HG03469 (cell line): ENCODE data around the gene HAUS5.
"Not testable (repeated sequence)": the region's sequence is repeated elsewhere in the genome, so short reads cannot be mapped to it uniquely, and the experiment has no call there.

Source experiments
- ATAC-seq: cut with Tn5 transposase; IDR thresholded peaks from one replicate; pipeline ENCODE4 v1.9.1; 2021; ENCODE audit warnings: mild to moderate bottlenecking, moderate library complexity, moderate number of reproducible peaks; ENCODE audit not compliant: unreplicated experiment

The HAUS5 gene

GRCh38 chr19:35612559-35613321 lies at the start of gene HAUS5:
TSS of gene HAUS5 (plus strand) at chr19:35612735. CDS start at chr19:35612795, 60 bp downstream.
- peak; percentile 49 for ATAC-seq

- ATAC-seq = no peak
Measured at GRCh38 chr19:35562776-35563175, 49.8 kb upstream of the HAUS5 start.

DNA sequence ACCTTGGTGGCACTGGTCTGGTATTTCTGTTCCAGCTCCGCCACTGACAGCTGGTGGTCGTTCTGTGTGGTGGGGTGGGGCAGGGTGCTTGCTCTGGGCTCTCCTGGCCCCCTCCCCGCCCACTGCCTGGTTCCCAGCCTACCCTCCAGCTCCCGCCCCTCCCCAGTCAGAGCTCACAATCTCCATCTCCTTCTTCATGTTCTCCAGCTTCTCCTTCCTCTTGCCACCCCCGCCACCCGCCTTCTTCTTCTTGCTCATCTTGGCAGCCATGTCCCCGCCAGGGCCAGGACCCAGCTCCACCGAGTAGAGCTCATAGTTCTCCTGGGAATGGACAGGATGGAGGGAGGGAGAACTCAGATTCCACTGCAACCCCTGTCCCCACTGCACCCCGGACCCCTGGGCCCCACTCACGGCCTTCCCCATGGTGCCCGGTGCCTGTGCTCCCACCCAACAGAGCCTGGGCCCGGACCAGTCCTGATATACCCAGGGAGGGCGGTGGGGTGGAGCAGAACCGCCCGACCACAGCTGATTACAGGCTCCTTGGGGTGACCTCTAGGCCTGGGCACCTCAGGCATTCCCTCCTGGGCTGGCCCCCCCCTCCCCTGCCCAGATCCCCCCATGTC lies 49.2 kb upstream of the HAUS5 start, which contains the start of gene ATP4A:
ATP4A (minus strand) TSS at position 452 of the 623 bp plus-strand sequence; CDS start at position 423, 29 bp downstream.
- ATAC-seq = no peak

DNA sequence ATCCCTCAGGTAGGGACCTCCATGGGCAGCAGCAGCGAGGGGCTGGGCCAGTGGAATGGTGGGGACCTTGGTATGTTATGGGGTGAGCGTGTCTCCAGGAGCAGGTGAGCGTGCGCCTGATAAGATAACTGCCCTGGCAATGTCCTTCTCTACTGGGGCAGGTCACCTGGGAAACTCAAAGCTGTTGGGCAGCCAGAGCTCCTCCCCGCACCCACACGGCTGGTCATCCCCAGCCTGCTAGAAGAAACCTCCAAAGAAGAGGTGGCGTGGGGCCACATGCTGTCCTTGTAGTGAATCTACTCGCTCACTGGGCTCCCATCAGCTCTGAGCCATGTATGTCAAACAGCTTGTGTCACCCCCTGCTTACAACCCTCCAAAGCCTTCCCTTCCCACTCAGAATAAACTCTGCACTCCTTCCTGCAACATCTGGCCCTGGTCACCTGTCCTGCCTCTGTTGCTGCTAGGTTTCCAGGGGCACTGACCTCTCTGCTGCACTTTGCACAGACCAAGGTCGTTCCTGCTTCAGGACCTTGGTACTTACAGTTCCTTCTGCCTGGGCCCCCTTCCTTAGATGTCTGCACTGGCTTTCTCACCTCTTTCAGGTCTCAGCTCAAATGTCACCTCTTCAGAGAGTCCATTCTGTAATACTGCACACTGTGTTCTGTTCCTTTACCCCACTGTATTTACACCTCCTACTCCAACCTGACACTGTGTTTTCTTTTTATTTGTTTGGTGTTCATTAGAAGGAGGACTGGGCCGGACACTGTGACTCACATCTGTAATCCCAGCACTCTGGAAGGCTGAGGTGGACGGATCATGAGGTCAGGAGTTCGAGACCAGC lies 47.3 kb upstream of the HAUS5 start:
- no peak for ATAC-seq

DNA sequence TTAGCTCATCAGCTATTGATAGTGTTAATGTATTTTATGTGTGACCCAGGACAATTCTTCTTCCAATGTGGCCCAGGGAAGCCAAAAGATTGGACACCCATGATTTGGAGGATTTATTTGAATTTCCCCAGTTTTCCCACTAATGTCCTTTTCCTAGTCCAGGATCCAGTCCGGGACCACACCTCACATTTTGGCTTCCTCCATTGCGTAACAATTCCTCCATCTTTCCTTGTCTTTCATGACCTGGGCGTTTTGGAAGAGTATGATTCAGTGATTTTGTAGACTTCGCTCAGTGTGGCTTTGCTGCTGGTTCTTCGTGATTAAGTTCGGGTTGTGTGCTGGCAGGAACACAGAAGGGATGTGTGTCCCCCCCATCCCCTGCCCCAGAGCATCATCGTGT lies 45.8 kb upstream of the HAUS5 start:
- ATAC-seq = no peak

- no peak for ATAC-seq
Measured at GRCh38 chr19:35569281-35569781, 43.2 kb upstream of the HAUS5 start.

DNA sequence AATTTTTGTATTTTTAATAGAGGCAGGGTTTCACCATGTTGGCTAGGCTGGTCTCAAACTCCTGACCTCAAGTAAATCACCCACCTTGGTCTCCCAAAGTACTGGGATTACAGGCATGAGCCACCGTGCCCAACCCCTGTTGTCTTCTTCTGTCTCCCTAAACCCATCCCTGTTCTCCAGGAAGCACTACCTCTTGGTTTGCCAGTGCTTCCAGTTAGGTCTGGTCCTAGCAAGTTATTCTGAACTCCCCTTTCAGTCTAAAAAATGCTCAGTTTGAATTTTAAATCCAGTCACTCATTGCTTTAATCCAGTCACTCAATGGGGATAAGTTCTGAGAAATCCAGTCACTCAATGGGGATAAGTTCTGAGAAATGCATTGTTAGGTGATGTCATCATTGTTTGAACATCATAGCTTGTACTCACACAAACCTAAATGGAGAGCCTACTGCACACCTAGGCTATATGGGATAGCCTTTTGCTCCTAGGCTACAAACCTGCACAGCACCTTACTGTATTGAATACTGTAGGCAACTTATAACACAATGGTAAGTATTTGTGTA lies 41.0 kb upstream of the HAUS5 start:
- no peak for ATAC-seq

GRCh38 chr19:35577918-35578317 lies 34.6 kb upstream of the HAUS5 start:
- ATAC-seq = no peak

DNA sequence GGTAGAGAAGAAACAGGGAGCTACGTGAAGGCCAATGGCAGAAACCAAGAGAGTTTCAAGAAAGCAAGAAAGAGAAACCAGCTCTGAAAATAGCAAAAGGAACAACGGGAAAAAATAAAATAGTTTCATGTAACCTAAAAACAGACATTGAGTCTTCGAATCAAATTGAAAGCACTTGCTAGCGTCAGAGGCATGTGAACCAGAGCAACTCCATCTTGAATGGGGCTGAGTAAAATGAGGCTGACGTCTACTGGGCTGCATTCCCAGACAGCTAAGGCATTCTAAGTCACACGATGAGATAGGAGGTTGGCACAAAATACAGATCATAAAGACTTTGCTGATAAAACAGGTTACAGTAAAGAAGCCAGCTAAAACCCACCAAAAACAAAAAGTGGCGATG lies 33.8 kb upstream of the HAUS5 start:
- ATAC-seq = no peak

- ATAC-seq = no peak
Measured at GRCh38 chr19:35582760-35583159, 29.8 kb upstream of the HAUS5 start.

- no peak for ATAC-seq
Measured at GRCh38 chr19:35585848-35586247, 26.7 kb upstream of the HAUS5 start, which contains the start of gene PMIS2. TSS of gene PMIS2 (plus strand) at chr19:35586173. CDS start at chr19:35586260, 87 bp downstream.

DNA sequence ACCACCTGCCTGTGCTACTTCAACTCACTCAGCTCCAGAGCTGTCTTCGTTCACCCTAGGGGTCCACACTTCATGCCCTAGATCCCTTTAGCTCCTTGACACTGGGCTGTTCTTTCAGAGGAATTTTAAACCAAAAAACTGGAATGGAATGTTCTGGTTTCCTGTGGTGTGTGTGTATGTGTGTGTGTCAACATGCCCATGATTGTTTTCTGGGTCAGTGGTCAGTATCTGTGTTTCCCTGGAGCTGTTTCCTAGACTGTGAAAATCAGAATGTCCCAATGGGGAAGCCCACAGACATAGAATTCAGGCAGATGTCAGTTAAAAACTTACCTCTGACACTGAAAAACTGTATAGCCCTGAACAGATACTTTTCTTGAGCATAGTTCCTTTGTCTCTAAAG lies 25.2 kb upstream of the HAUS5 start:
- ATAC-seq = no peak

GRCh38 chr19:35590875-35591274 lies 21.7 kb upstream of the HAUS5 start:
- no peak for ATAC-seq

- no peak for ATAC-seq
Measured at GRCh38 chr19:35592226-35592625, 20.3 kb upstream of the HAUS5 start.

- not testable (repeated sequence) for ATAC-seq
Measured at GRCh38 chr19:35595026-35595425, 17.5 kb upstream of the HAUS5 start.

- ATAC-seq = no peak
Measured at GRCh38 chr19:35595928-35596327, 16.6 kb upstream of the HAUS5 start.

- ATAC-seq = no peak
Measured at GRCh38 chr19:35596366-35596999, 16.1 kb upstream of the HAUS5 start.

DNA sequence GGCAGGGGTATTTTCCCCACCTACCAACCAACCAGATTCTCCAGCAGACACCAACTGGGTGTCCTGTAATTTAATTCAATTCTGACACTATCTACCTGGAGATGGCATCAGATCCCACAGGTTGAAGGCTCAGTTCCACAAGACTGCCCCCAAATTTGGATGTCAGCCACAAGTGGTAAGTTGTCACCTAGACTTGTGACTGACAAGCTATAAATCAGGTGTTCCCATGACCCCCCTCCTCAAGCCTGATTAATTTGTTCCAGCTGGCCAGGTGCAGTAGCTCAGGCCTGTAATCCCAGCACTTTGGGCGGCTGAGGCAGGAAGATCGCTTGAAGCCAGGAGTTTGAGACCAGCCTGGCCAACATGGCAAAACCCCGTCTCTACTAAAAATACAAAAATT lies 10.6 kb upstream of the HAUS5 start:
- ATAC-seq = no peak

DNA sequence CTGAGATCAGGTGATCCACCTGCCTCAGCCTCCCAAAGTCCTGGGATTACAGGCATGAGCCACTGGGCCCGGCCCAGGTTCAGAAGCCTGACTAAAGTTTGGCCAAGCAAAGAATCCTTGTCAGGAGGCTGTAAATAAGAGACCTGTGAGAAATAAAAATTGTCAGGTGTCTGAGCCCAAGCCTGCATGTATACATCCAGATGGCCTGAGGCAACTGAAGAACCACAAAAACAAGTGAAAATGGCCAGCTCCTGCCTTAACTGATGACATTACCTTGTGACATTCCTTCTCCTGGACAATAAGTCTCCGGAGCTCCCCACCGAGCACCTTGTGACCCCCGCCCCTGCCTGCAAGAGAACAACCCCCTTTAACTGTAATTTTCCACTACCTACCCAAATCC lies 8.1 kb upstream of the HAUS5 start:
- not testable (repeated sequence) for ATAC-seq

DNA sequence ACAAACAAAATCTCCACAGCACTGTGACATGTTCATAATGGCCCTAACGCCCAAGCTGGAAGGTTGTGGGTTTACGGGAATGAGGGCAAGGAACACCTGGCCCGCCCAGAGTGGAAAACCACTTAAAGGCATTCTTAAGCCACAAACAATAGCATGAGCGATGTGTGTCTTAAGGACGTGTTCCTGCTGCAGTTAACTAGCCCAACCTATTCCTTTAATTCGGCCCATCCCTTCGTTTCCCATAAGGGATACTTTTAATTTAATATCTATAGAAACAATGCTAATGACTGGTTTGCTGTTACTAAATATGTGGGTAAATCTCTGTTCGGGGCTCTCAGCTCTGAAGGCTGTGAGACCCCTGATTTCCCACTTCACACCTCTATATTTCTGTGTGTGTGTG lies 5.4 kb upstream of the HAUS5 start:
- ATAC-seq = not testable (repeated sequence)
